ENCODE data around the gene DDX11. TPM values are rescaled to one million over a fixed set of nuclear protein-coding genes. Genes with fewer than 3 reads are reported as not detected.
"Not testable (repeated sequence)": the region's sequence is repeated elsewhere in the genome, so short reads cannot be mapped to it uniquely, and the experiment has no call there.

Gene DDX11
- total and polyA plus RNA-seq, 2 donors (not counting 1 experiment from before 2014, with no cell fraction given), result 68.0 to 90.2 TPM

DNA sequence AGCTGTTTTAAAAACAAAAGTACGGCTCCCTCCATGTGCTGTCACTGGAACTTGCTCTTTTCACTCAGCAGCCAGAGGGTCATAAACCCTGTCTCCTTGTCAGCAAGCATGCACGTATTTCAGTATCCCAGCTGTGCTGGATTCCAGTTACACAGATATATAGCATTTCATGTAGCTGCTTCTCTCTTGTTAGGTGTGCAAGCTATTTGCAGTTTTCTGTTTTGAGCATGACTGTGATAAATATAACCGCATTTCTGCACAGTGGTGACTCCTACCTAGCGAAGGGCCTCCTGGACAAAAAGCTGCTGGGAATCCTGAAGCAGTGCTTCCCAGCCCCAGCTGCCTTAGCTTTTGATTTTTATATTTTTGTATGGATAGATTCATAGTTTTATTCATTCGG, 24.7 kb downstream of the DDX11 start:
- intact Hi-C loops (cut with micrococcal nuclease); H4K20me1 ChIP-seq (ENCODE audit: control insufficient read depth, insufficient read depth, low read length, poor library complexity, severe bottlenecking); H3K27ac ChIP-seq (ENCODE audit: low read length in 2 of 2); H3K4me1 Mint-ChIP-seq; H3K4me2 ChIP-seq (replicated peaks; ENCODE audit: low read depth, low read length, poor library complexity, severe bottlenecking); ATAC-seq (ENCODE audit: low read depth); H3K27me3 ChIP-seq (replicated peaks in 1 of 4; ENCODE audit: control extremely low read depth in 1 of 4, control insufficient read depth in 3 of 4, insufficient read depth in 4 of 4, low read length in 3 of 4); CTCF ChIA-PET; H3K9ac ChIP-seq (ENCODE audit: low read length); H3K4me3 Mint-ChIP-seq; H3K4me1 ChIP-seq (ENCODE audit: control insufficient read depth in 2 of 2, insufficient read depth in 2 of 2, low read length in 2 of 2); H3K4me3 ChIP-seq (ENCODE audit: control extremely low read depth in 1 of 5, extremely low read depth in 1 of 5, insufficient read depth in 1 of 5, low read depth in 2 of 5, low read length in 4 of 5); H3K9me3 Mint-ChIP-seq (ENCODE audit: insufficient read depth); DNase-seq; H3K27me3 Mint-ChIP-seq; POLR2A ChIA-PET; H3K79me2 ChIP-seq (ENCODE audit: control insufficient read depth, insufficient read depth, low read length); H3K27ac Mint-ChIP-seq; H2AFZ ChIP-seq (ENCODE audit: insufficient read depth, low read depth, low read length, poor library complexity, severe bottlenecking); H3K9me3 ChIP-seq (ENCODE audit: control extremely low read depth in 1 of 3, control insufficient read depth in 2 of 3, insufficient read depth in 1 of 3, low read length in 2 of 3): not testable (repeated sequence)
- WGBS (ENCODE audit: insufficient coverage), result 100% methylated on average over 1 of the region's 5 CpGs
- peaks cover 0 to 16% of the 10 kb centered on the region in 2 experiments for H3K36me3 ChIP-seq (replicated peaks in 1 of 2; ENCODE audit: control extremely low read depth in 1 of 2, control insufficient read depth in 1 of 2, extremely low read depth in 1 of 2, insufficient read depth in 2 of 2, low read length in 1 of 2)

DNA sequence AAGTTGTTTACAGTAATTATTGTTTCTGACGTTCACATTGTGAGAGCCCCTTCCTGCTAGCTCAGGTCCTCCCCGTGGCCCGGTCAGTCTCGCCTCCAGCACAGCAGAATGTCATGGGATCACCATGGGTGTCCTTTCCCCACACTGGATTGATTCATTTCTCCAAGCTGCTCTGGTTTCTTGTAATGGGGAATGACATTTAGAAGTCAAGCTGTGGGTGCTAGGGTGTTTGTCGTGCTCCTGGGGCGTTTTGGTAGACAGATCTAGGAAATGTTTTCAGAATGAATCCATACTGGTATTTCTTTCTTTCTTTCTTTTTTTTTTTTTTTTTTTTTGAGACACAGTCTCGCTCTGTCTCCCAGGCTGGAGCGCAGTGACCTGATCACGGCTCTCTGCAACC, 25.1 kb downstream of the DDX11 start:
- H3K27me3 ChIP-seq (replicated peaks in 1 of 4; ENCODE audit: control extremely low read depth in 1 of 4, control insufficient read depth in 3 of 4, insufficient read depth in 4 of 4, low read length in 3 of 4); H4K20me1 ChIP-seq (ENCODE audit: control insufficient read depth, insufficient read depth, low read length, poor library complexity, severe bottlenecking); POLR2A ChIA-PET; H3K4me1 Mint-ChIP-seq; H3K9me3 ChIP-seq (ENCODE audit: control extremely low read depth in 1 of 3, control insufficient read depth in 2 of 3, insufficient read depth in 1 of 3, low read length in 2 of 3); H3K79me2 ChIP-seq (ENCODE audit: control insufficient read depth, insufficient read depth, low read length); intact Hi-C loops (cut with micrococcal nuclease); H3K27ac Mint-ChIP-seq; H3K27ac ChIP-seq (ENCODE audit: low read length in 2 of 2); H2AFZ ChIP-seq (ENCODE audit: insufficient read depth, low read depth, low read length, poor library complexity, severe bottlenecking); H3K9ac ChIP-seq (ENCODE audit: low read length); H3K9me3 Mint-ChIP-seq (ENCODE audit: insufficient read depth); DNase-seq; CTCF ChIA-PET; H3K4me2 ChIP-seq (replicated peaks; ENCODE audit: low read depth, low read length, poor library complexity, severe bottlenecking); H3K27me3 Mint-ChIP-seq; H3K4me1 ChIP-seq (ENCODE audit: control insufficient read depth in 2 of 2, insufficient read depth in 2 of 2, low read length in 2 of 2); ATAC-seq (ENCODE audit: low read depth); H3K4me3 Mint-ChIP-seq; H3K4me3 ChIP-seq (ENCODE audit: control extremely low read depth in 1 of 5, extremely low read depth in 1 of 5, insufficient read depth in 1 of 5, low read depth in 2 of 5, low read length in 4 of 5): not testable (repeated sequence)
- peaks cover 0 to 16% of the 10 kb centered on the region in 2 experiments for H3K36me3 ChIP-seq (replicated peaks in 1 of 2; ENCODE audit: control extremely low read depth in 1 of 2, control insufficient read depth in 1 of 2, extremely low read depth in 1 of 2, insufficient read depth in 2 of 2, low read length in 1 of 2)
- 100% methylated on average over 4 of the region's 9 CpGs for WGBS (ENCODE audit: insufficient coverage)

DNA sequence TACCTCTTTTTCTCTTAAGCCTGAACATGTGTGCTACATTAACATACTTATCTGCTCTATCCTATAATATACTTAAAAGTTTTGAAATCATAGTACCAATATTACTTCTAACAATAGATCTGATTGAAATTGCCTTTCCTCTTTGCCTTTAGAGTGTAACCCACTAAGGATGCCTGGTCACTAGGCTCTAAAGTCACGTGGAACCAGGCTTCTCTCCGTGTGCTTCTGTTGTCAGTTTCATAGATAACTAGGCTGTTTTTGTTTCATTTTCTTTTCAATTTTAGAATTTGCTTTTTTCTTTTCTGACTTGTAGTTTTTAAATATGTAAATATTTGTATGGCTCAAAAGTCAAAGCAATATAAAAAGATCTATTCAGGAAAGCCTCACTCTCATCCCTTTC, 25.8 kb downstream of the DDX11 start:
- H3K9ac ChIP-seq (ENCODE audit: low read length); H4K20me1 ChIP-seq (ENCODE audit: control insufficient read depth, insufficient read depth, low read length, poor library complexity, severe bottlenecking); H3K4me1 Mint-ChIP-seq; POLR2A ChIA-PET; H3K27me3 ChIP-seq (replicated peaks in 1 of 4; ENCODE audit: control extremely low read depth in 1 of 4, control insufficient read depth in 3 of 4, insufficient read depth in 4 of 4, low read length in 3 of 4); H3K27ac ChIP-seq (ENCODE audit: low read length in 2 of 2); H3K4me3 Mint-ChIP-seq; H3K79me2 ChIP-seq (ENCODE audit: control insufficient read depth, insufficient read depth, low read length); ATAC-seq (ENCODE audit: low read depth); H3K4me1 ChIP-seq (ENCODE audit: control insufficient read depth in 2 of 2, insufficient read depth in 2 of 2, low read length in 2 of 2); H3K27me3 Mint-ChIP-seq; H3K4me3 ChIP-seq (ENCODE audit: control extremely low read depth in 1 of 5, extremely low read depth in 1 of 5, insufficient read depth in 1 of 5, low read depth in 2 of 5, low read length in 4 of 5); H3K4me2 ChIP-seq (replicated peaks; ENCODE audit: low read depth, low read length, poor library complexity, severe bottlenecking); H3K27ac Mint-ChIP-seq; H2AFZ ChIP-seq (ENCODE audit: insufficient read depth, low read depth, low read length, poor library complexity, severe bottlenecking); CTCF ChIA-PET; H3K9me3 Mint-ChIP-seq (ENCODE audit: insufficient read depth); H3K9me3 ChIP-seq (ENCODE audit: control extremely low read depth in 1 of 3, control insufficient read depth in 2 of 3, insufficient read depth in 1 of 3, low read length in 2 of 3); intact Hi-C loops (cut with micrococcal nuclease); DNase-seq: not testable (repeated sequence)
- H3K36me3 ChIP-seq (replicated peaks in 1 of 2; ENCODE audit: control extremely low read depth in 1 of 2, control insufficient read depth in 1 of 2, extremely low read depth in 1 of 2, insufficient read depth in 2 of 2, low read length in 1 of 2), result peaks cover 0 to 14% of the 10 kb centered on the region in 2 experiments
- no CpG with 5 or more reads among the region's 2 CpGs for WGBS (ENCODE audit: insufficient coverage)

DNA sequence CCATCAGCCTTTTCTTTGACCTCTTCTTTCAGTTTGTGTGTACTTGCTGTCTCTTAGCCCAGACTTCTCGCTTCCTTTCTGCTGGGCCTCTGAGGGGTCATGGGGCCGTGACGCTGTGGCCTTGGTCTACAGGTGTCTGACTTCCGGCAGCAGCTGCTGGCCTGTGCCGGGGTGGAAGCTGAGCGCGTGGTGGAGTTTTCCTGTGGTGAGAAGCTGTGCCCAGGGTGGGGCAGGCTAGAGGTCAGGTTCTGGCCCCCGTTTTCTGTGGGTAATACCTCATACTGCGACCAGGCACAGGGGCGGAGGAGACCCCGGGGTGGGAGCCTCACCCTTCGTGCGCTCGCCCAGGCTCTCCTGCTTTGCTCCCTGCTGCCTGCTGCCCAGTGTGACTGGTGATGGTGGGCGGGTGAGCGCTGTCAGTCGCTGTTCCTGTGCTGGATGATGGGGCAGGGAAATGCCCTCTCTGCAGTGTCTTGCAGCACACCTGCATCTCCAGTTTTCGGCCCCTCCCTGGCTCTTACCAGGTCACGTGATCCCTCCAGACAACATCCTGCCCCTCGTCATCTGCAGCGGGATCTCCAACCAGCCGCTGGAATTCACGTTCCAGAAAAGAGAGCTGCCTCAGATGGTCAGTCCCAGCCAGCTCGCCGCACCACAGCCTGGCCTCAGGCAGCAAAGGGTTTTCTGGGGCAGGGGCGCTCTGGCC, 27.0 kb downstream of the DDX11 start:
- CTCF ChIA-PET; intact Hi-C loops (cut with micrococcal nuclease): not testable (repeated sequence)
- DNase-seq, result peak; percentile 53

More for the DNA sequence above, 27.0 kb downstream of the DDX11 start:
- H3K4me1 ChIP-seq (ENCODE audit: control insufficient read depth in 2 of 2, insufficient read depth in 2 of 2, low read length in 2 of 2); H2AFZ ChIP-seq (ENCODE audit: insufficient read depth, low read depth, low read length, poor library complexity, severe bottlenecking); POLR2A ChIA-PET; H3K4me2 ChIP-seq (replicated peaks; ENCODE audit: low read depth, low read length, poor library complexity, severe bottlenecking); H4K20me1 ChIP-seq (ENCODE audit: control insufficient read depth, insufficient read depth, low read length, poor library complexity, severe bottlenecking); H3K4me3 ChIP-seq (ENCODE audit: control extremely low read depth in 1 of 5, extremely low read depth in 1 of 5, insufficient read depth in 1 of 5, low read depth in 2 of 5, low read length in 4 of 5); H3K27me3 Mint-ChIP-seq; H3K9ac ChIP-seq (ENCODE audit: low read length); H3K79me2 ChIP-seq (ENCODE audit: control insufficient read depth, insufficient read depth, low read length); H3K9me3 Mint-ChIP-seq (ENCODE audit: insufficient read depth); H3K4me1 Mint-ChIP-seq; H3K9me3 ChIP-seq (ENCODE audit: control extremely low read depth in 1 of 3, control insufficient read depth in 2 of 3, insufficient read depth in 1 of 3, low read length in 2 of 3); H3K27me3 ChIP-seq (replicated peaks in 1 of 4; ENCODE audit: control extremely low read depth in 1 of 4, control insufficient read depth in 3 of 4, insufficient read depth in 4 of 4, low read length in 3 of 4): not testable (repeated sequence)
- 82% methylated on average over 14 of the region's 26 CpGs for WGBS (ENCODE audit: insufficient coverage)
- H3K27ac ChIP-seq (ENCODE audit: low read length in 2 of 2), result peak overlapping the region; percentile 33 to 46
- peak overlapping the region; percentile 36 for H3K4me3 Mint-ChIP-seq
- peak overlapping the region; percentile 74 for H3K27ac Mint-ChIP-seq
- peak; percentile 88 for ATAC-seq (ENCODE audit: low read depth)
- H3K36me3 ChIP-seq (replicated peaks in 1 of 2; ENCODE audit: control extremely low read depth in 1 of 2, control insufficient read depth in 1 of 2, extremely low read depth in 1 of 2, insufficient read depth in 2 of 2, low read length in 1 of 2), result peaks cover 0 to 14% of the 10 kb centered on the region in 2 experiments

Data from B cell (primary cell).